PC-9 (cell line): ENCODE data around the gene ACTRT2. TPM values are rescaled to one million over a fixed set of nuclear protein-coding genes. Genes with fewer than 3 reads are reported as not detected.

Experiments used
- BruUV-seq: library from RNA; stranded (reverse); fragments of 400-500 nt; replicated peaks from 2 replicates; lab custom pipeline; 2021; lab: Mats Ljungman, UMichigan
- CTCF ChIA-PET: fragments of 300-600 bp; sonication (Branson Sonifier 250); formaldehyde crosslinking; loops from one replicate; lab custom pipeline; 2022; ENCODE audit warnings: antibody characterized with exemption; lab: Charles Lee
- POLR2A ChIA-PET: fragments of 300-600 bp; sonication (Branson Sonifier 250); formaldehyde crosslinking; loops from one replicate; lab custom pipeline; 2022; ENCODE audit warnings: antibody characterized with exemption; ENCODE audit not compliant: unreplicated experiment; lab: Charles Lee
- DNase-seq, 2 experiments: peaks; one replicate each; pipeline versions ENCODE4 v3.0.0 to v3.0.0-alpha.2; 2015 to 2022; ENCODE audit warnings: mixed read lengths in 1 of 2
- H2AFZ ChIP-seq: fragments of 200-600 bp; sonication (generic); 2 replicates; pipeline ENCODE4 v1.8.1; 2017; ENCODE audit warnings: antibody characterized with exemption
- H3F3A ChIP-seq: fragments of 200-600 bp; sonication (generic); 2 replicates; pipeline ENCODE4 v1.8.1; 2017; ENCODE audit warnings: antibody characterized with exemption, mild to moderate bottlenecking, low read depth; ENCODE audit not compliant: insufficient read depth
- H3K27ac ChIP-seq: fragments of 200-600 bp; sonication (generic); 2 replicates; pipeline ENCODE4 v1.6.1; 2016; ENCODE audit warnings: mixed run types
- H3K27me3 ChIP-seq: fragments of 200-600 bp; sonication (generic); 2 replicates; pipeline ENCODE4 v1.6.1; 2016; ENCODE audit warnings: low read depth, mixed run types; ENCODE audit not compliant: insufficient read depth
- H3K36me3 ChIP-seq: fragments of 200-600 bp; sonication (generic); 2 replicates; pipeline ENCODE4 v1.6.1; 2016; ENCODE audit warnings: low read depth, mixed run types
- H3K4me1 ChIP-seq: fragments of 200-600 bp; sonication (generic); replicated peaks from 2 replicates; pipeline ENCODE4 v1.6.1; 2016; ENCODE audit warnings: mixed run types; ENCODE audit not compliant: insufficient read depth
- H3K4me2 ChIP-seq: fragments of 200-600 bp; sonication (generic); 2 replicates; pipeline ENCODE4 v1.6.1; 2017; ENCODE audit warnings: mixed run types
- H3K4me3 ChIP-seq: fragments of 200-600 bp; sonication (generic); 2 replicates; pipeline ENCODE4 v1.6.1; 2016; ENCODE audit warnings: mixed run types
- H3K79me2 ChIP-seq: fragments of 200-600 bp; sonication (generic); 2 replicates; pipeline ENCODE4 v1.6.1; 2017; ENCODE audit warnings: low read depth, mixed run types
- H3K9me2 ChIP-seq: fragments of 200-600 bp; sonication (generic); 2 replicates; pipeline ENCODE4 v1.8.1; 2017; ENCODE audit warnings: mild to moderate bottlenecking; ENCODE audit not compliant: insufficient read depth
- H3K9me3 ChIP-seq: fragments of 200-600 bp; sonication (generic); 2 replicates; pipeline ENCODE4 v1.8.1; 2016; ENCODE audit warnings: low read depth; ENCODE audit not compliant: insufficient read depth
- H4K20me1 ChIP-seq: fragments of 200-600 bp; sonication (generic); 2 replicates; pipeline ENCODE4 v1.8.1; 2017; ENCODE audit not compliant: insufficient read depth
- EZH2 ChIP-seq: fragments of 200-600 bp; sonication (generic); IDR thresholded peaks from 2 replicates; pipeline ENCODE4 v1.8.0; 2017; ENCODE audit warnings: antibody characterized with exemption, low read depth
- intact Hi-C: fragments of 100-400 bp; cut with micrococcal nuclease; formaldehyde crosslinking; loops from one replicate; pipeline ENCODE4 v1.10.0; 2022; ENCODE audit not compliant: unreplicated experiment
- total RNA-seq: library from RNA; stranded (reverse); gene quantifications from 2 replicates; pipeline ENCODE4 v1.2.3, GENCODE V29; 2021
- TF ChIP-seq, protein P1 (sequence below): fragments of 200-600 bp; sonication (generic); conservative IDR thresholded peaks from 2 replicates; pipeline ENCODE4 v1.6.1; 2017; ENCODE audit warnings: mixed run types, antibody characterized with exemption, mild to moderate bottlenecking, moderate library complexity

The ACTRT2 gene
- total RNA-seq, 1 experiment from 2014 or later = not detected

DNA sequence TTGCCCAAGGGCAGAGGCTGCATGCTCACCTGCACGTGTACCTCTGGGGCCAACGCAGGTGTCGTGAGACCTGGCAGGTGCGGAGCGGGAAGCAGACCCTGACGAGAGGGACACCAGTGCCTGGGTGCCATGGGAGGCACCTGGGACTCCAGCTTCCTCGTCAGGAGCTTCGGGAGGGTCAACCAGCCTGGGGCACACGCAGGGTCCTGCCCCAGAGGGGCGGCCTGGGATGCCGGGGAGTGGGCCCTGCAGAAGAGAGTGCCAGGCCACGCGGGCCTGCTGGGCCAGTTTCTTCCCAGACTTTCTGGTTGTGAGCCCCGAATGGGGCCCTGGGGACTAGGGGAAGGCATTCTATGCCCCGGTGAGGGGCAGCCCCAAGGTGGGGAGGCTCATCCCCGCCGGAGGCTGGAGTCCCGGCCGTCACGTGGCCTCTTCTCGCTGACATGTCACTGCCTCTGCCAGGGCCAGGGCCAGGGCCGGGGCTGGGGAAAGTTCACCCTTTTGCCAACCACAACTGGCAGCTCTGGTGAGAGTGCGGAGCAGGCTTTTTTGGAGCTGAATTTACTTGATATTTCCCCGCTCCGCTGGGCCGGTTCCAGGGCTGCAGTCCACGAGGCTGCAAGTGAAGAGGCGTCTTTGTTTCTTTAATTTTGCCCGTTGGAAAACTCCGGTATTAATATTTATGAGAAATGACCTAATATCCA lies 38.5 kb upstream of the ACTRT2 start:
- no peaks in the 10 kb centered on the region for H3K9me3 ChIP-seq
- TF ChIP-seq, protein P1, sequence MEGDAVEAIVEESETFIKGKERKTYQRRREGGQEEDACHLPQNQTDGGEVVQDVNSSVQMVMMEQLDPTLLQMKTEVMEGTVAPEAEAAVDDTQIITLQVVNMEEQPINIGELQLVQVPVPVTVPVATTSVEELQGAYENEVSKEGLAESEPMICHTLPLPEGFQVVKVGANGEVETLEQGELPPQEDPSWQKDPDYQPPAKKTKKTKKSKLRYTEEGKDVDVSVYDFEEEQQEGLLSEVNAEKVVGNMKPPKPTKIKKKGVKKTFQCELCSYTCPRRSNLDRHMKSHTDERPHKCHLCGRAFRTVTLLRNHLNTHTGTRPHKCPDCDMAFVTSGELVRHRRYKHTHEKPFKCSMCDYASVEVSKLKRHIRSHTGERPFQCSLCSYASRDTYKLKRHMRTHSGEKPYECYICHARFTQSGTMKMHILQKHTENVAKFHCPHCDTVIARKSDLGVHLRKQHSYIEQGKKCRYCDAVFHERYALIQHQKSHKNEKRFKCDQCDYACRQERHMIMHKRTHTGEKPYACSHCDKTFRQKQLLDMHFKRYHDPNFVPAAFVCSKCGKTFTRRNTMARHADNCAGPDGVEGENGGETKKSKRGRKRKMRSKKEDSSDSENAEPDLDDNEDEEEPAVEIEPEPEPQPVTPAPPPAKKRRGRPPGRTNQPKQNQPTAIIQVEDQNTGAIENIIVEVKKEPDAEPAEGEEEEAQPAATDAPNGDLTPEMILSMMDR = no peak
- TF ChIP-seq EZH2 = no peak; the same call in 1 of the 2 replicates
- no peaks in the 10 kb centered on the region for H3F3A ChIP-seq
- intact Hi-C loops = no loop called here
- no peaks in the 10 kb centered on the region for H3K9me2 ChIP-seq
- H3K79me2 ChIP-seq = no peaks in the 10 kb centered on the region
- H3K4me1 ChIP-seq = no peaks in the 10 kb centered on the region
- BruUV-seq = no TSS peak
- no peak for DNase-seq
- no peaks in the 10 kb centered on the region for H3K36me3 ChIP-seq
- no peaks in the 10 kb centered on the region; the same call in 1 of the 2 replicates for H4K20me1 ChIP-seq
- peaks cover 87% of the 10 kb centered on the region for H3K27me3 ChIP-seq
- CTCF ChIA-PET = no interaction called here
- POLR2A ChIA-PET = no interaction called here
- H3K4me2 ChIP-seq = no peak overlapping the region
- H2AFZ ChIP-seq = no peak overlapping the region
- no peak overlapping the region for H3K4me3 ChIP-seq
- H3K27ac ChIP-seq = no peak overlapping the region

DNA sequence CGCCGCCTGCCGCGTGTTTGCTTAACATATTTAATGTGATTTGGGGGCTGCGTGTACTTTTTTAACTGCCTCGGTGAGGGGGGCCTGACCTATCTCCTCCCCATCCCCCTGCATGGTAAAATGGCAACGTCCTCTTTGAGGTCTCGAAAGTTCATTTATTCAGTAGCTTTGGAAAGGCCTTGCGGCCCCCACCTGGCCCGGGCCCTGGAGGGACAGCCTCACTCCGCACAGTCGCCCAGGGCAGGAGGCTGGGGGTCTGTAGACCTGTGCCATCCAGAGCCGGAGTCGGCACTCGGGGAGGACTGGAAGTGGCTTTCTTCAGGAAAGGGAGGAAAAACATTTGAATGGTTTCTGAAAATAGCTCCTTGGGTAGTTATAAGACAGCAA lies 38.0 kb upstream of the ACTRT2 start:
- no peaks in the 10 kb centered on the region for H3K36me3 ChIP-seq
- ChIA-PET POLR2A (no interaction called here), CTCF (no interaction called here)
- no peak overlapping the region for H3K27ac ChIP-seq
- BruUV-seq = no TSS peak
- no peak for DNase-seq
- intact Hi-C loops = no loop called here
- peaks cover 92% of the 10 kb centered on the region for H3K27me3 ChIP-seq
- H3K79me2 ChIP-seq = no peaks in the 10 kb centered on the region
- H3K9me2 ChIP-seq = no peaks in the 10 kb centered on the region
- no peaks in the 10 kb centered on the region; the same call in 1 of the 2 replicates for H4K20me1 ChIP-seq
- H2AFZ ChIP-seq = no peak overlapping the region
- H3F3A ChIP-seq = no peaks in the 10 kb centered on the region
- no peak overlapping the region for H3K4me3 ChIP-seq
- no peak overlapping the region for H3K4me2 ChIP-seq
- TF ChIP-seq EZH2 = peak; percentile 73; the same call in 1 of the 2 replicates
- TF ChIP-seq, protein P1 = no peak
- H3K9me3 ChIP-seq = no peaks in the 10 kb centered on the region
- H3K4me1 ChIP-seq = no peaks in the 10 kb centered on the region

DNA sequence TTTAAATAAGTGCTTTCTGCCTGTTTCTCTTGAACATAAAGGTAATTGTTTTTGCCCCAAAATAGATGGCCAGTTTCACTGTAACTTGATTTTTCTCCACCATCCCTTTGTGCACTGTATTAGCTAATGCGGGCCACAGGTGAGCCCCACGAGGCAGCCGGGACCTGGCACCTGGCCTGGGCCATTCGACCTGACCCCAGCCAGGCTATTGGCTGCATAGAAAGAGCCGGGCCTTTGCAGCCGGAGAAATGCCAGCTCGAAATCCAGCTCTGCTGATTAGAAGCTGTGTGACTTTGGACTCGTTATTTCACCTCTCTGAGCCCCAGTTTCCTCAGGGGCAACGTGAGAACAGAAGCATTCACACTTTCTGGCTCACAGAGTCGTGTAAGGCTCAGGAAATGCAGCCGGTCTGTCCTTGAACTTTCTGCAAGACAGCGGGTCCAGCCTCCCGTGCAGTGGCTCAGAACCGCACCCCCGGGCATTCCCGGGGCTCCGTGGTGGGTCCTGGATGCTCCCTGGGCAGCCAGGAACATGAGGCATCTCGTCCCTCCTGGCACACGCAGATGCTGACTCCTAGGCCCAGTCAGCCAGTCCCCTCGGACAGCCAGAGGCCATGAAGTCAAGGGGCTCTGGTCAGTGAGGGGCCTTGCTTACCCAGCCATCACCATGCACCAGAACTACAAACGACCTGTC lies 37.4 kb upstream of the ACTRT2 start:
- Histone ChIP-seq H3K9me3 (no peaks in the 10 kb centered on the region), H4K20me1 (no peaks in the 10 kb centered on the region; the same call in 1 of the 2 replicates), H3K4me1 (no peaks in the 10 kb centered on the region), H3K27me3 (peaks cover 94% of the 10 kb centered on the region), H3K4me2 (no peak overlapping the region), H3K79me2 (no peaks in the 10 kb centered on the region), H3F3A (no peaks in the 10 kb centered on the region), H3K36me3 (no peaks in the 10 kb centered on the region), H3K27ac (no peak overlapping the region), H3K4me3 (no peak overlapping the region), H2AFZ (no peak overlapping the region), H3K9me2 (no peaks in the 10 kb centered on the region)
- intact Hi-C loops = no loop called here
- ChIA-PET POLR2A (no interaction called here), CTCF (no interaction called here)
- no peak for TF ChIP-seq EZH2
- TF ChIP-seq, protein P1 = no peak
- no peak for DNase-seq
- BruUV-seq = no TSS peak
